Tibial artery (tissue), 4 donors: ENCODE data around the gene FIGNL1.

Experiments
- DNase-seq, 2 donors: peaks; one replicate each; pipeline ENCODE4 v3.0.0-alpha.2; 2019
- H3K27ac ChIP-seq, 2 donors: fragments of 200-600 bp; sonication (generic) in 1 of 2; 1 replicate in 1 of 2; 2 replicates in 1 of 2; pipeline ENCODE4 v1.5.1; 2018 to 2019; ENCODE audit warnings: mild to moderate bottlenecking in 1 of 2
- H3K27me3 ChIP-seq, 2 donors: fragments of 200-600 bp; sonication (generic) in 1 of 2; one replicate each; pipeline versions ENCODE4 v1.5.1 to v1.6.0; 2016 to 2019
- H3K36me3 ChIP-seq, 3 donors: fragments of 200-600 bp; sonication (generic) in 2 of 3; one replicate each; pipeline ENCODE4 v1.5.1; 2016 to 2019; ENCODE audit warnings: mild to moderate bottlenecking in 2 of 3
- H3K4me1 ChIP-seq, 4 donors: fragments of 200-600 bp; sonication (generic) in 2 of 4; 1 replicate in 3 of 4; 2 replicates in 1 of 4; pipeline ENCODE4 v1.5.1; 2016 to 2019
- H3K4me3 ChIP-seq, 2 donors: fragments of 200-600 bp; sonication (generic) in 1 of 2; 1 replicate in 1 of 2; 2 replicates in 1 of 2; pipeline ENCODE4 v1.5.1; 2018 to 2019; ENCODE audit warnings: mild to moderate bottlenecking in 2 of 2
- H3K9me3 ChIP-seq, 3 donors: fragments of 200-600 bp; sonication (generic) in 1 of 3; one replicate each; pipeline ENCODE4 v1.5.1; 2016 to 2019
- intact Hi-C: fragments of 100-400 bp; cut with DNase I; formaldehyde crosslinking; loops from one replicate; pipeline ENCODE4 v1.15.0; 2023; ENCODE audit warnings: low total_unique reads
- TF ChIP-seq, protein P1 (sequence below), 2 experiments: fragments of 200-600 bp in 1 of 2; fragments of 450-650 bp in 1 of 2; IDR thresholded peaks; one replicate each; pipeline ENCODE4 v1.5.1; 2017 to 2019; ENCODE audit warnings: antibody characterized with exemption in 2 of 2, mild to moderate bottlenecking in 1 of 2, moderate library complexity in 1 of 2

The FIGNL1 gene

DNA sequence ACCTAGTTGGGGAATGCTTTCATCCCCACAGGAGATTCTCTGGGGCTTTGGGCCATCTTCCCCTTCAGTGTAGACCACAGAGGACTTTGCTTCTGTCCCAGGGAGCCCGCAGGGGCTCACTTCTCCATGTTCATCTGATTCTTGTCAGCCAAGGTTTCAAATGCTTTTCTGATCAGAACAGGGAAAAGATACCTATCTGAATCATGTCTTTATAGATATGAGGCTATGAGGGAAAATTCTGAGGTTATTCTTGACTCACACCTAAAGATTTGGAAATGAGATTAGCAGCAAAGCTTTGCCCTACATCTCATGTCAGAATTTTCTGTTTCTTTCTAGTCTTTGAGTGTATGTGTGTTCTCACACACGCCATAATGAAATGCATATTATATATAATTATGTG is 53.3 kb downstream of the FIGNL1 start:
- Histone ChIP-seq H3K9me3 (no peaks in the 10 kb centered on the region), H3K36me3 (no peaks in the 10 kb centered on the region), H3K27me3 (peaks cover 0 to 28% of the 10 kb centered on the region in 2 donors), H3K4me3 (no peak overlapping the region), H3K4me1 (no peaks in the 10 kb centered on the region), H3K27ac (no peak overlapping the region)
- DNase-seq, result no peak
- intact Hi-C loops, result no loop called here
- TF ChIP-seq, protein P1, sequence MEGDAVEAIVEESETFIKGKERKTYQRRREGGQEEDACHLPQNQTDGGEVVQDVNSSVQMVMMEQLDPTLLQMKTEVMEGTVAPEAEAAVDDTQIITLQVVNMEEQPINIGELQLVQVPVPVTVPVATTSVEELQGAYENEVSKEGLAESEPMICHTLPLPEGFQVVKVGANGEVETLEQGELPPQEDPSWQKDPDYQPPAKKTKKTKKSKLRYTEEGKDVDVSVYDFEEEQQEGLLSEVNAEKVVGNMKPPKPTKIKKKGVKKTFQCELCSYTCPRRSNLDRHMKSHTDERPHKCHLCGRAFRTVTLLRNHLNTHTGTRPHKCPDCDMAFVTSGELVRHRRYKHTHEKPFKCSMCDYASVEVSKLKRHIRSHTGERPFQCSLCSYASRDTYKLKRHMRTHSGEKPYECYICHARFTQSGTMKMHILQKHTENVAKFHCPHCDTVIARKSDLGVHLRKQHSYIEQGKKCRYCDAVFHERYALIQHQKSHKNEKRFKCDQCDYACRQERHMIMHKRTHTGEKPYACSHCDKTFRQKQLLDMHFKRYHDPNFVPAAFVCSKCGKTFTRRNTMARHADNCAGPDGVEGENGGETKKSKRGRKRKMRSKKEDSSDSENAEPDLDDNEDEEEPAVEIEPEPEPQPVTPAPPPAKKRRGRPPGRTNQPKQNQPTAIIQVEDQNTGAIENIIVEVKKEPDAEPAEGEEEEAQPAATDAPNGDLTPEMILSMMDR (IDR thresholded peaks at IDR 0.05), result no peak

- no peak overlapping the region for H3K4me3 ChIP-seq
- H3K9me3 ChIP-seq, result no peaks in the 10 kb centered on the region
- no peak overlapping the region for H3K27ac ChIP-seq
- DNase-seq, result no peak
- TF ChIP-seq, protein P1 (IDR thresholded peaks at IDR 0.05), result no peak
- intact Hi-C loops, result no loop called here
- no peaks in the 10 kb centered on the region for H3K36me3 ChIP-seq
- peaks cover 0 to 8% of the 10 kb centered on the region in 2 donors for H3K27me3 ChIP-seq
- H3K4me1 ChIP-seq, result no peaks in the 10 kb centered on the region
These were observed 55.8 kb downstream of the FIGNL1 start for GRCh38 chr7:50394315-50394714.
